Medulla oblongata (tissue), 1 donor: ENCODE measurements around the gene RIPOR2.

Source experiments
- DNase-seq: peaks from one replicate; pipeline ENCODE4 v3.0.0-alpha.2; 2015; ENCODE audit errors: extremely low spot score

The RIPOR2 gene

GRCh38 chr6:24847402-24847801 lies 88.4 kb downstream of the RIPOR2 start:
- no peak for DNase-seq

GRCh38 chr6:24845578-24845977 lies 90.2 kb downstream of the RIPOR2 start:
- no peak for DNase-seq

GRCh38 chr6:24844903-24845302 lies 90.9 kb downstream of the RIPOR2 start:
- DNase-seq, result no peak

- DNase-seq, result no peak
Measured at GRCh38 chr6:24844061-24844460, 91.7 kb downstream of the RIPOR2 start.

GRCh38 chr6:24840187-24840586 lies 95.6 kb downstream of the RIPOR2 start:
- no peak for DNase-seq

- no peak for DNase-seq
Measured at GRCh38 chr6:24838994-24839393, 96.8 kb downstream of the RIPOR2 start.

- no peak for DNase-seq
Measured at GRCh38 chr6:24838081-24838480, 97.7 kb downstream of the RIPOR2 start.

GRCh38 chr6:24836109-24836508 lies 99.7 kb downstream of the RIPOR2 start:
- DNase-seq, result peak; percentile 89

- DNase-seq, result no peak
Measured at GRCh38 chr6:24833711-24834386, 101.9 kb downstream of the RIPOR2 start.

- no peak for DNase-seq
Measured at GRCh38 chr6:24832794-24833193, 103.0 kb downstream of the RIPOR2 start.

- no peak for DNase-seq
Measured at GRCh38 chr6:24831771-24832716, 103.7 kb downstream of the RIPOR2 start.

GRCh38 chr6:24829657-24830056 lies 106.1 kb downstream of the RIPOR2 start:
- no peak for DNase-seq

- DNase-seq, result no peak
Measured at GRCh38 chr6:24827970-24828369, 107.8 kb downstream of the RIPOR2 start.

GRCh38 chr6:24827162-24827561 lies 108.6 kb downstream of the RIPOR2 start:
- DNase-seq, result no peak

- DNase-seq, result no peak
Measured at GRCh38 chr6:24825130-24825630, 110.6 kb downstream of the RIPOR2 start.

GRCh38 chr6:24824142-24824938 lies 111.4 kb downstream of the RIPOR2 start:
- no peak for DNase-seq

- DNase-seq, result no peak
Measured at GRCh38 chr6:24823185-24823584, 112.6 kb downstream of the RIPOR2 start.

GRCh38 chr6:24822696-24823095 lies 113.1 kb downstream of the RIPOR2 start:
- no peak for DNase-seq

- DNase-seq, result no peak
Measured at GRCh38 chr6:24821860-24822444, 113.8 kb downstream of the RIPOR2 start.

GRCh38 chr6:24818346-24818745 lies 117.4 kb downstream of the RIPOR2 start:
- DNase-seq, result no peak

- DNase-seq, result no peak
Measured at GRCh38 chr6:24809728-24810127, 126.0 kb downstream of the RIPOR2 start.

GRCh38 chr6:24807584-24807983 lies 128.2 kb downstream of the RIPOR2 start:
- no peak for DNase-seq
